Measurements from ENCODE around the gene GPAT3. TPM values are rescaled to one million over a fixed set of nuclear protein-coding genes. Genes with fewer than 3 reads are reported as not detected.

The GPAT3 gene
- total RNA-seq, 4 donors from 2014 or later = 11.8 to 23.4 (median 21.0) TPM

DNA sequence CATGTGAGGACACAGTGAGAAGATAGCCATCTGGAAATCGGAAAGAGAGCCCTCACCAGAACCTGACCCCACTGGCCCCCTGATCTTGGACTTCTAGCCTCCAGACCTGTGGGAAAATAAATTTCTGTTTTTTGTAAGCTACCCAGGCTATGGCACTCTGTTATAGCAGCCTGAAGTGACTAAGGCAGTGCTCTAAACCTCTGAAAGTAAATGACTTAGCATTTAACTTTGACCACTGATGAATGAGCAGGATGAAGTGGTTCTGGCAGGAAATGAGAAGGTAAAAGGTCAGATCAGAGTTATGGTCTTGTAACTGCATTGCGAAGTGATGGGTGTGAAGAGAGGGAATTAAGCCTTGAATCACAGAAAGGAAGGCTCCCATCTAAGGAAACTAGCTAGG is 17.0 kb downstream of the GPAT3 start:
- TF ChIP-seq, protein P1, sequence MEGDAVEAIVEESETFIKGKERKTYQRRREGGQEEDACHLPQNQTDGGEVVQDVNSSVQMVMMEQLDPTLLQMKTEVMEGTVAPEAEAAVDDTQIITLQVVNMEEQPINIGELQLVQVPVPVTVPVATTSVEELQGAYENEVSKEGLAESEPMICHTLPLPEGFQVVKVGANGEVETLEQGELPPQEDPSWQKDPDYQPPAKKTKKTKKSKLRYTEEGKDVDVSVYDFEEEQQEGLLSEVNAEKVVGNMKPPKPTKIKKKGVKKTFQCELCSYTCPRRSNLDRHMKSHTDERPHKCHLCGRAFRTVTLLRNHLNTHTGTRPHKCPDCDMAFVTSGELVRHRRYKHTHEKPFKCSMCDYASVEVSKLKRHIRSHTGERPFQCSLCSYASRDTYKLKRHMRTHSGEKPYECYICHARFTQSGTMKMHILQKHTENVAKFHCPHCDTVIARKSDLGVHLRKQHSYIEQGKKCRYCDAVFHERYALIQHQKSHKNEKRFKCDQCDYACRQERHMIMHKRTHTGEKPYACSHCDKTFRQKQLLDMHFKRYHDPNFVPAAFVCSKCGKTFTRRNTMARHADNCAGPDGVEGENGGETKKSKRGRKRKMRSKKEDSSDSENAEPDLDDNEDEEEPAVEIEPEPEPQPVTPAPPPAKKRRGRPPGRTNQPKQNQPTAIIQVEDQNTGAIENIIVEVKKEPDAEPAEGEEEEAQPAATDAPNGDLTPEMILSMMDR (IDR thresholded peaks at IDR 0.05) = no peak
- DNase-seq (ENCODE audit: low spot score) (no peak), ATAC-seq (ENCODE audit: low FRiP score) (no peak)

DNA sequence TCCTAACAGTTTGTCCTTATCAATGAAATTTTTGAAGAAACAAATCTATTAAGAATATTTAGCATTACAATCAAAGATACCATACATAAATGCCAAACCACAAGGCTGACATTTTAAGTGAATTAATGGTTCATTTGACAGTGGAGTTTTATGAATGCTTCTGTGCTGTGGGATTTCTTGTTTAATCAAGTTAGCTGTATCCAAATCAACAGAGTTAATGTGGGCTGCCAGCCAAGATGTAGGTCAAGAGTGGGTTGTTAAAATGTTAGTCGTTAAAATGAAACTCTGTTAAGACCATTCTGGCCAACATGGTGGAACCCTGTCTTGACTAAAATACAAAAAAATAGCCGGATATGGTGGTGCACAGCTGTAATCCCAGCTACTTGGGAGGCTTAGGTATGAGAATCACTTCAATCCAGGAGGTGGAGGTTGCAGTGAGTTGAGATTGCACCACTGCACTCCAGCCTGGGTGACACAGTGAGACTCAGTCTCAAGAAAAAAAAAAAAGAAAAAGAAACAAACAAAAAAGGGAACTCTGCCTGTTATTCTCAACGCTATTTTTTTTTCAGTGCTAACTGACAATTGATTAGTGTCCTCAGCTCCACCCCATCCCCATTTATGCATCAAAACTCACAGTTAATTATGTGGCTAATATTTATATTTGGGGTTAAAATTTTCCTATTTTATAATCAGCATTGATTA is 20.2 kb downstream of the GPAT3 start:
- no peak for ATAC-seq (ENCODE audit: low FRiP score)

DNA sequence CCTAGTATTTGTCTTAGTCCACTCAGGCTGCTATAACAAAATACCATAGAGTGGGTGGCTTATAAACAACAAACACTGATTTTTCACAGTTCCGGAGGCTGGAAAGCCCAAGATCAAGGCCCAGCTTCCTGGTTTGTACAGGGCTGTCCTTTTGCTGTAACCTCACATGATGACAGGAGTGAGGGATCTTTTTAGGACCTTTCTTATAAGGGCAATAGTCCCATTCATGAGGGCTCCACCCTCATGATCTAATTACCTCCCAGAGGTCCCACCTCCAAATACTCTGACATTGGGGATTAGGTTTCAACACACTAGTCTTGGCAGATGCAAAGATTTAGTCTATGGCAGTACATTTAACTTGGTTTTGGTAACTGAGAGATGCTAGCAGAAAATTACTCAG is 20.9 kb downstream of the GPAT3 start:
- ATAC-seq (ENCODE audit: low FRiP score) (no peak), DNase-seq (ENCODE audit: low spot score) (no peak)
- TF ChIP-seq, protein P1 (IDR thresholded peaks at IDR 0.05) = no peak

More for the DNA sequence above, 20.2 kb downstream of the GPAT3 start:
- TF ChIP-seq, protein P1 (IDR thresholded peaks at IDR 0.05) = no peak
- no peak for DNase-seq (ENCODE audit: low spot score)

DNA sequence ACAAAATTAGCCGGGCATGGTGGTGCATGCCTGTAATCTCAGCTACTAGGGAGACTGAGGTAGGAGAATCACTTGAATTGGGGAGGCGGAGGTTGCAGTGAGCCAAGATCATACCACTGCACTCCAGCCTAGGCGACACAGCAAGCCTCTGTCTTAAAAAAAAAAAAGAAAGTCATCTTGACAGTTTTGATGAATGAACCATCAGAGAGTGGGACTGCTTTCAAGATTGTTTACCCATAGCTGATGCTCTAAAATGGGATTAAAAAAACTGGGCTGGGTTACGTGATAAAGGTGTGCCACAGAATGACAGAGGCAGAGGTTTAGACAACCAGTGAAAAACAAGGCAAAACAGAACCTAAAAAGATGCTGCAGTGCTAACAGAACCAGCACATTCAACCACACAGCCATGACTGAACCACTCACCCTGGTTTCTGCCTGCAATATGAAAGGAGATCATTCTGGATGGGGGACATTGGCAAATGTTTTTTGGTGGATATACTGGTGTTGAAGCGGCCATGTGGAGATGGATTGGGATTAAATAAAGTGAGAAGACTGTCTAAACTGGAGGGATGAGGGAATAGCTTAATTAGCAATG is 22.2 kb downstream of the GPAT3 start:
- TF ChIP-seq, protein P1 (IDR thresholded peaks at IDR 0.05) = no peak
- ATAC-seq (ENCODE audit: low FRiP score) (no peak), DNase-seq (ENCODE audit: low spot score) (no peak)

DNA sequence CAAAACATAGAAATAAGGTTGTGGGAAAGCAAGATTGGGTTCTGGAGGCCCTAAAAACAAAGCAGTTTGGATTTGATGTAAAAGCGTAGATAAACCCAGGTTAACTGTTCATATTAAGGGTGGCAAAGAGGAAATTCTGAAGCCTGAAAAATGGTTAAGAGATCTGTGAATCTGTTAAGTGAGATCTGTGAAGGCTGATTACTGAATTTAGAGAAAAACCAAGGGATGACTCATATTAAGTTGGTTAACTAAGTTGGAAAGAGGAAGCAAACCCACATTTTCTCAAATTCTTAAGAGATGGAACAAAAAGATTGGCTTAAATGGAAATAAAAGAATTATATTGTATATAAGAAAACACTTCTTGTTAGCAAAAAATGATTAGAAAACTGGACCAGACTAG is 22.8 kb downstream of the GPAT3 start:
- DNase-seq (ENCODE audit: low spot score) (no peak), ATAC-seq (ENCODE audit: low FRiP score) (no peak)
- TF ChIP-seq, protein P1 (IDR thresholded peaks at IDR 0.05) = no peak

DNA sequence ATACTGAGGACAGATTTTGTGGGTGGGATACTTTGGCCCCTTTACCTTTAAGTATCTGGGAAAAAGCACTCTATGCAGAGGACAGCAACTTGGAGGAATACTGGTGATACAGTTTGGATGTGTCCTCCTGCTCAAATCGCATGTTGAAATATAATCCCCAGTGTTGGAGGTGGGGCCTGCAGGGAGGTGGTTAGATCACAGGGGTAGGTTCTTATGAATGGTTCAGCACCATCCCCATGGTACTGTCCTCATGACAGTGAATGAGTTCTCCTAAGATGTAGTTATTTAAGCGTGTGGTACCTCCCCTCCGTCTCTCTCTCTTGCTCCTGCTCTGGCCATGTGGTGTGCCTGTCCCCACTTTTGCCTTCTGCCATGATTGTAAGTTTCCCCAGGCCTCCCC is 24.6 kb downstream of the GPAT3 start:
- TF ChIP-seq, protein P1 (IDR thresholded peaks at IDR 0.05) = no peak
- ATAC-seq (ENCODE audit: low FRiP score) (no peak), DNase-seq (ENCODE audit: low spot score) (no peak)

DNA sequence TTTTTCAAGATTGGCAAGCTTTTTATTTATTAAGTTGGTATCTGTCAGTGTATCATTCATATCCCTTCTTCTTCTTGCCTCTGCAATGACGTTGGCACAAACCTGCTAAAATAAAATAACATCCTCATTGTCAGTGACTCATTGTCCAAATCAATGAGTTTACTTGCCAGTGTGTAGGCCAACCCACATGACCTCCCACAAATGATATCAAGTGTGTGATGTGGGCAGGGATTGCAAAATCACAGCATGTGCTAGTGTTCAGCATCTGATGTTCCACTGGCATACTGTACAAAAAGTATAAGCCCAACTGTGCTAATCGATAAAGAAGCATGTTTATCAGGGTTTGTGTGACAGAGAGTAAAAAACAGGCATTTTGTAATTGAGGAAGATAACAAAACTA is 25.5 kb downstream of the GPAT3 start:
- ATAC-seq (ENCODE audit: low FRiP score) (peak; percentile 90), DNase-seq (ENCODE audit: low spot score) (peak; percentile 33)
- TF ChIP-seq, protein P1 (IDR thresholded peaks at IDR 0.05) = no peak

Measured in omental fat pad (tissue), 4 donors.